HUES48 (cell line): ENCODE results near the gene CSH1.
"Not testable (repeated sequence)": the region's sequence is repeated elsewhere in the genome, so short reads cannot be mapped to it uniquely, and the experiment has no call there.

Source experiments
- H3K27ac ChIP-seq: one replicate; pipeline ENCODE4 v1.7.0; 2013; ENCODE audit warnings: low read depth, low read length, inconsistent platforms
- H3K27me3 ChIP-seq: 2 replicates; pipeline ENCODE4 v1.6.1; 2013; ENCODE audit warnings: mild to moderate bottlenecking, low read length; ENCODE audit not compliant: control insufficient read depth, insufficient read depth
- H3K36me3 ChIP-seq: 2 replicates; pipeline ENCODE4 v1.6.1; 2013; ENCODE audit warnings: low read length; ENCODE audit not compliant: control insufficient read depth, insufficient read depth
- H3K4me1 ChIP-seq: 2 replicates; pipeline ENCODE4 v1.6.1; 2013; ENCODE audit warnings: mild to moderate bottlenecking, low read length; ENCODE audit not compliant: control insufficient read depth, insufficient read depth
- H3K4me3 ChIP-seq: 2 replicates; pipeline ENCODE4 v1.5.1; 2013; ENCODE audit warnings: mild to moderate bottlenecking, low read depth, low read length
- H3K9ac ChIP-seq: 2 replicates; pipeline ENCODE4 v1.6.1; 2013; ENCODE audit warnings: mild to moderate bottlenecking, low read depth, low read length, moderate library complexity
- H3K9me3 ChIP-seq: 2 replicates; pipeline ENCODE4 v1.6.1; 2013; ENCODE audit warnings: low read length; ENCODE audit not compliant: control insufficient read depth, insufficient read depth

CSH1 gene

GRCh38 chr17:63928172-63928666 is 31.8 kb upstream of the CSH1 start:
- H3K9ac ChIP-seq = no peak overlapping the region
- peaks cover 9% of the 10 kb centered on the region; the same call in 1 of the 2 replicates for H3K4me1 ChIP-seq
- no peaks in the 10 kb centered on the region for H3K27me3 ChIP-seq
- H3K36me3 ChIP-seq = no peaks in the 10 kb centered on the region
- no peaks in the 10 kb centered on the region for H3K9me3 ChIP-seq
- no peak overlapping the region for H3K27ac ChIP-seq
- H3K4me3 ChIP-seq = no peak overlapping the region

GRCh38 chr17:63927464-63928171 is 31.2 kb upstream of the CSH1 start:
- Histone ChIP-seq H3K9me3 (no peaks in the 10 kb centered on the region), H3K27me3 (no peaks in the 10 kb centered on the region), H3K36me3 (no peaks in the 10 kb centered on the region), H3K4me3 (no peak overlapping the region), H3K4me1 (peaks cover 8% of the 10 kb centered on the region; the same call in 1 of the 2 replicates), H3K27ac (no peak overlapping the region), H3K9ac (no peak overlapping the region)

GRCh38 chr17:63926164-63926563 is 29.8 kb upstream of the CSH1 start:
- H3K4me3 ChIP-seq = no peak overlapping the region
- H3K27me3 ChIP-seq = no peaks in the 10 kb centered on the region
- H3K9me3 ChIP-seq = no peaks in the 10 kb centered on the region
- H3K9ac ChIP-seq = no peak overlapping the region
- H3K36me3 ChIP-seq = no peaks in the 10 kb centered on the region
- no peaks in the 10 kb centered on the region for H3K4me1 ChIP-seq
- H3K27ac ChIP-seq = no peak overlapping the region

GRCh38 chr17:63925615-63926014 is 29.2 kb upstream of the CSH1 start:
- Histone ChIP-seq H3K4me1 (no peaks in the 10 kb centered on the region), H3K27me3 (no peaks in the 10 kb centered on the region), H3K9ac (no peak overlapping the region), H3K4me3 (no peak overlapping the region), H3K27ac (no peak overlapping the region), H3K36me3 (no peaks in the 10 kb centered on the region), H3K9me3 (no peaks in the 10 kb centered on the region)

- H3K27me3 ChIP-seq, H3K27ac ChIP-seq, H3K4me1 ChIP-seq, H3K4me3 ChIP-seq, H3K9me3 ChIP-seq, H3K36me3 ChIP-seq, H3K9ac ChIP-seq: not testable (repeated sequence)
These were observed 26.0 kb upstream of the CSH1 start for GRCh38 chr17:63922402-63922801.

GRCh38 chr17:63920779-63921178 is 24.4 kb upstream of the CSH1 start:
- H3K4me1 ChIP-seq, H3K4me3 ChIP-seq, H3K27me3 ChIP-seq, H3K36me3 ChIP-seq, H3K9me3 ChIP-seq, H3K27ac ChIP-seq, H3K9ac ChIP-seq: not testable (repeated sequence)

GRCh38 chr17:63920050-63920449 is 23.7 kb upstream of the CSH1 start:
- not testable (repeated sequence) for H3K27ac ChIP-seq, H3K9ac ChIP-seq, H3K4me3 ChIP-seq, H3K36me3 ChIP-seq, H3K4me1 ChIP-seq, H3K9me3 ChIP-seq, H3K27me3 ChIP-seq

- Histone ChIP-seq H3K4me3 (no peak overlapping the region), H3K27me3 (no peaks in the 10 kb centered on the region; the same call in 1 of the 2 replicates), H3K27ac (no peak overlapping the region), H3K36me3 (no peaks in the 10 kb centered on the region), H3K9me3 (no peaks in the 10 kb centered on the region), H3K9ac (no peak overlapping the region), H3K4me1 (no peaks in the 10 kb centered on the region; the same call in 1 of the 2 replicates)
These were observed 22.9 kb upstream of the CSH1 start for GRCh38 chr17:63919311-63919723.

- H3K9ac ChIP-seq, H3K36me3 ChIP-seq, H3K27me3 ChIP-seq, H3K27ac ChIP-seq, H3K9me3 ChIP-seq, H3K4me1 ChIP-seq: not testable (repeated sequence)
- peak within 1 kb of the TSS; percentile 25; the same call in 1 of the 2 replicates for H3K4me3 ChIP-seq
These were observed 22.5 kb upstream of the CSH1 start, which contains the start of gene GH1 for GRCh38 chr17:63918789-63919305. GH1 (minus strand) TSS chr17:63918839; CDS start chr17:63918776, 63 bp downstream.

GRCh38 chr17:63918305-63918704 is 21.9 kb upstream of the CSH1 start:
- Histone ChIP-seq H3K9me3 (no peaks in the 10 kb centered on the region), H3K4me3 (peak overlapping the region; percentile 25; the same call in 1 of the 2 replicates), H3K9ac (no peak overlapping the region), H3K27ac (no peak overlapping the region), H3K4me1 (no peaks in the 10 kb centered on the region; the same call in 1 of the 2 replicates), H3K27me3 (no peaks in the 10 kb centered on the region; the same call in 1 of the 2 replicates), H3K36me3 (no peaks in the 10 kb centered on the region)

- no peaks in the 10 kb centered on the region; the same call in 1 of the 2 replicates for H3K4me1 ChIP-seq
- H3K27me3 ChIP-seq = no peaks in the 10 kb centered on the region; the same call in 1 of the 2 replicates
- H3K36me3 ChIP-seq = no peaks in the 10 kb centered on the region
- no peak overlapping the region for H3K9ac ChIP-seq
- no peak overlapping the region for H3K27ac ChIP-seq
- no peak overlapping the region; the same call in 1 of the 2 replicates for H3K4me3 ChIP-seq
- no peaks in the 10 kb centered on the region for H3K9me3 ChIP-seq
These were observed 21.3 kb upstream of the CSH1 start for GRCh38 chr17:63917646-63918045.
